MG63 (cell line): ENCODE measurements around the gene PIGQ. TPM values are rescaled to one million over a fixed set of nuclear protein-coding genes. Genes with fewer than 3 reads are reported as not detected.

ENCODE experiments used
- DNase-seq: peaks from one replicate; pipeline ENCODE4 v3.0.0-alpha.2; 2020
- H3K27me3 ChIP-seq: fragments of 250-450 bp; sonication (Bioruptor Pico); 2 replicates; pipeline ENCODE4 v1.5.1; 2020; ENCODE audit warnings: mild to moderate bottlenecking, moderate library complexity
- H3K36me3 ChIP-seq: fragments of 250-450 bp; sonication (Bioruptor Pico); 2 replicates; pipeline ENCODE4 v1.5.1; 2020; ENCODE audit warnings: mild to moderate bottlenecking, moderate library complexity
- H3K4me3 ChIP-seq: fragments of 250-450 bp; sonication (Bioruptor Pico); 2 replicates; pipeline ENCODE4 v1.5.1; 2020; ENCODE audit warnings: mild to moderate bottlenecking, moderate library complexity
- H3K9me3 ChIP-seq: fragments of 250-450 bp; sonication (Bioruptor Pico); 2 replicates; pipeline ENCODE4 v1.5.1; 2020; ENCODE audit warnings: mild to moderate bottlenecking, moderate library complexity
- total RNA-seq: library from RNA; depleted of rRNA; stranded (reverse); fragments of >200 nt; shearing (Covaris generic); gene quantifications from 2 replicates; pipeline ENCODE4 v1.2.3, GENCODE V29; 2014; ENCODE audit warnings: low replicate concordance

Gene PIGQ
- total RNA-seq, 1 experiment from 2014 or later = 31.7 TPM

- Histone ChIP-seq H3K27me3 (no peaks in the 10 kb centered on the region), H3K36me3 (peaks cover 27% of the 10 kb centered on the region), H3K9me3 (no peaks in the 10 kb centered on the region), H3K4me3 (no peak overlapping the region)
- no peak for DNase-seq
Observed at GRCh38 chr16:575354-576196, 5.8 kb downstream of the PIGQ start.

GRCh38 chr16:576197-576822 is 6.5 kb downstream of the PIGQ start:
- DNase-seq = no peak
- no peaks in the 10 kb centered on the region for H3K27me3 ChIP-seq
- H3K4me3 ChIP-seq = no peak overlapping the region
- peaks cover 29% of the 10 kb centered on the region for H3K36me3 ChIP-seq
- H3K9me3 ChIP-seq = no peaks in the 10 kb centered on the region

GRCh38 chr16:576823-577201 is 7.0 kb downstream of the PIGQ start:
- peaks cover 26% of the 10 kb centered on the region for H3K36me3 ChIP-seq
- no peak for DNase-seq
- no peak overlapping the region for H3K4me3 ChIP-seq
- H3K27me3 ChIP-seq = no peaks in the 10 kb centered on the region
- H3K9me3 ChIP-seq = no peaks in the 10 kb centered on the region

- Histone ChIP-seq H3K27me3 (no peaks in the 10 kb centered on the region), H3K4me3 (no peak overlapping the region), H3K36me3 (peaks cover 22% of the 10 kb centered on the region), H3K9me3 (no peaks in the 10 kb centered on the region)
- DNase-seq = no peak
Observed at GRCh38 chr16:577796-578195, 8.0 kb downstream of the PIGQ start.

GRCh38 chr16:578232-578869 is 8.6 kb downstream of the PIGQ start:
- Histone ChIP-seq H3K4me3 (no peak overlapping the region), H3K36me3 (peaks cover 22% of the 10 kb centered on the region), H3K9me3 (no peaks in the 10 kb centered on the region), H3K27me3 (no peaks in the 10 kb centered on the region)
- no peak for DNase-seq

GRCh38 chr16:578870-579405 is 9.2 kb downstream of the PIGQ start:
- peak; percentile 38 for DNase-seq
- Histone ChIP-seq H3K9me3 (no peaks in the 10 kb centered on the region), H3K36me3 (peaks cover 16% of the 10 kb centered on the region), H3K4me3 (no peak overlapping the region), H3K27me3 (no peaks in the 10 kb centered on the region)

- no peak for DNase-seq
- no peaks in the 10 kb centered on the region for H3K27me3 ChIP-seq
- no peaks in the 10 kb centered on the region for H3K9me3 ChIP-seq
- H3K4me3 ChIP-seq = no peak overlapping the region
- peaks cover 4% of the 10 kb centered on the region for H3K36me3 ChIP-seq
Observed at GRCh38 chr16:580141-580945, 10.6 kb downstream of the PIGQ start.

- peaks cover 4% of the 10 kb centered on the region for H3K36me3 ChIP-seq
- no peaks in the 10 kb centered on the region for H3K9me3 ChIP-seq
- no peak for DNase-seq
- no peak overlapping the region for H3K4me3 ChIP-seq
- no peaks in the 10 kb centered on the region for H3K27me3 ChIP-seq
Observed at GRCh38 chr16:580946-581498, 11.3 kb downstream of the PIGQ start.

GRCh38 chr16:582218-582613 is 12.4 kb downstream of the PIGQ start:
- DNase-seq = no peak
- H3K27me3 ChIP-seq = no peaks in the 10 kb centered on the region
- no peak overlapping the region for H3K4me3 ChIP-seq
- H3K36me3 ChIP-seq = peaks cover 3% of the 10 kb centered on the region
- no peaks in the 10 kb centered on the region for H3K9me3 ChIP-seq

GRCh38 chr16:582614-583331 is 13.0 kb downstream of the PIGQ start:
- H3K36me3 ChIP-seq = peaks cover 7% of the 10 kb centered on the region
- H3K27me3 ChIP-seq = no peaks in the 10 kb centered on the region
- H3K9me3 ChIP-seq = no peaks in the 10 kb centered on the region
- DNase-seq = no peak
- no peak overlapping the region for H3K4me3 ChIP-seq

GRCh38 chr16:583470-583814 is 13.7 kb downstream of the PIGQ start:
- Histone ChIP-seq H3K27me3 (no peaks in the 10 kb centered on the region), H3K9me3 (no peaks in the 10 kb centered on the region), H3K36me3 (peaks cover 13% of the 10 kb centered on the region), H3K4me3 (no peak overlapping the region)
- DNase-seq = no peak

- H3K4me3 ChIP-seq = no peak overlapping the region
- no peaks in the 10 kb centered on the region for H3K27me3 ChIP-seq
- H3K9me3 ChIP-seq = no peaks in the 10 kb centered on the region
- DNase-seq = no peak
- H3K36me3 ChIP-seq = peaks cover 13% of the 10 kb centered on the region
Observed at GRCh38 chr16:583815-584591, 14.2 kb downstream of the PIGQ start.

GRCh38 chr16:585351-585750 is 15.6 kb downstream of the PIGQ start:
- no peak for DNase-seq
- no peaks in the 10 kb centered on the region for H3K27me3 ChIP-seq
- no peaks in the 10 kb centered on the region for H3K9me3 ChIP-seq
- H3K4me3 ChIP-seq = no peak overlapping the region
- peaks cover 13% of the 10 kb centered on the region for H3K36me3 ChIP-seq

GRCh38 chr16:586047-586644 is 16.4 kb downstream of the PIGQ start:
- peak; percentile 85 for DNase-seq
- Histone ChIP-seq H3K4me3 (no peak overlapping the region), H3K36me3 (peaks cover 10% of the 10 kb centered on the region), H3K9me3 (no peaks in the 10 kb centered on the region), H3K27me3 (no peaks in the 10 kb centered on the region)
